Activated T-helper 1 cell treated with anti-CD3 and anti-CD28 coated beads, Interleukin-12 subunit alpha, Interleukin-12 subunit beta, Interleukin-2, Interleukin-4 antibody, amounts not matched to agents 30 ng/mL and 10 ng/mL and 1 ng/mL, durations not matched to agents 14 hours and 24 hours and 36 hours (primary cell): ENCODE results near the gene TFDP2. TPM values are rescaled to one million over a fixed set of nuclear protein-coding genes. Genes with fewer than 3 reads are reported as not detected.
A peak's percentile ranks its signal among the peaks of the same experiment; 100 is the strongest.
"Not testable (repeated sequence)": the region's sequence is repeated elsewhere in the genome, so short reads cannot be mapped to it uniquely, and the experiment has no call there.

Source experiments
- DNase-seq: peaks from one replicate; pipeline ENCODE4 v3.0.0; 2021; ENCODE audit warnings: low spot score
- H3K27ac Mint-ChIP-seq: one replicate; pipeline ENCODE4 v1.8.0; 2021; ENCODE audit warnings: mild to moderate bottlenecking, mixed read lengths
- H3K27me3 Mint-ChIP-seq: one replicate; pipeline ENCODE4 v1.8.0; 2022; ENCODE audit warnings: mild to moderate bottlenecking, moderate library complexity, mixed read lengths; ENCODE audit not compliant: insufficient read depth
- H3K36me3 Mint-ChIP-seq: one replicate; pipeline ENCODE4 v1.8.0; 2021; ENCODE audit warnings: low read depth, mixed read lengths
- H3K4me1 Mint-ChIP-seq: one replicate; pipeline ENCODE4 v1.8.0; 2021; ENCODE audit warnings: low read depth, mixed read lengths
- H3K4me3 Mint-ChIP-seq: one replicate; pipeline ENCODE4 v1.8.0; 2021; ENCODE audit warnings: mild to moderate bottlenecking, moderate library complexity, mixed read lengths
- H3K9me3 Mint-ChIP-seq: one replicate; pipeline ENCODE4 v1.8.0; 2021; ENCODE audit warnings: mixed read lengths
- intact Hi-C: fragments of 100-400 bp; cut with micrococcal nuclease; formaldehyde crosslinking; loops from one replicate; pipeline ENCODE4 v1.15.1; 2024
- total RNA-seq: library from RNA; stranded (reverse); gene quantifications from 2 replicates; pipeline ENCODE4 v1.2.3, GENCODE V29; 2022

The TFDP2 gene
- total RNA-seq, 1 donor from 2014 or later: 19.7 TPM

- Mint-ChIP-seq H3K27me3 (no peaks in the 10 kb centered on the region), H3K4me1 (no peaks in the 10 kb centered on the region), H3K9me3 (no peaks in the 10 kb centered on the region), H3K36me3 (no peaks in the 10 kb centered on the region), H3K4me3 (no peak overlapping the region), H3K27ac (no peak overlapping the region)
- DNase-seq: no peak
- intact Hi-C loops: no loop called here
Measured at GRCh38 chr3:141933421-141934300, 215.7 kb downstream of the TFDP2 start.

DNA sequence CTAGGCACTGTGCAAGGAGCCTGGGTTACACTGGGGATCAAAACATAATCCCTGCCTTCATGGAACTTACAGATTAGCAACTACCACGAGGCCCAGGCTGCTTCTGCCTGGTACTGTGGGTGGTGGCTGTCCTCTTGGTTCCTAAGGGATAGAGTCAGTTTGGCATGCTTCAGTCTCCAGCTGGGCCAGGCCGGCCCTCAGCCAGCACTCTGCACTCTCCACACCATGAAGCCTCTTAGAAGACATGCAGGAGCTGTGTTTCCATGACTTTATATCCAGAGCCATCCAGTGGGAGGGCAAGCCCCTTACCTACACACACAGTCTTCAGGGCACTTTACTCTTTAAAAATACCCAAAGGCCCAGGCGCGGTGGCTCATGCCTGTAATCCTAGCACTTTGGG lies 218.5 kb downstream of the TFDP2 start:
- peaks cover 14% of the 10 kb centered on the region for H3K36me3 Mint-ChIP-seq
- no peak for DNase-seq

GRCh38 chr3:141929341-141929995 lies 219.9 kb downstream of the TFDP2 start:
- no peaks in the 10 kb centered on the region for H3K9me3 Mint-ChIP-seq
- peaks cover 17% of the 10 kb centered on the region for H3K36me3 Mint-ChIP-seq
- H3K4me3 Mint-ChIP-seq: no peak overlapping the region
- intact Hi-C loops: no loop called here
- no peaks in the 10 kb centered on the region for H3K27me3 Mint-ChIP-seq
- H3K4me1 Mint-ChIP-seq: no peaks in the 10 kb centered on the region
- no peak for DNase-seq
- no peak overlapping the region for H3K27ac Mint-ChIP-seq

More for the DNA sequence above, 218.5 kb downstream of the TFDP2 start:
- Mint-ChIP-seq H3K27ac (no peak overlapping the region), H3K9me3 (no peaks in the 10 kb centered on the region), H3K4me1 (no peaks in the 10 kb centered on the region), H3K27me3 (no peaks in the 10 kb centered on the region), H3K4me3 (no peak overlapping the region)
- intact Hi-C loops: no loop called here

DNA sequence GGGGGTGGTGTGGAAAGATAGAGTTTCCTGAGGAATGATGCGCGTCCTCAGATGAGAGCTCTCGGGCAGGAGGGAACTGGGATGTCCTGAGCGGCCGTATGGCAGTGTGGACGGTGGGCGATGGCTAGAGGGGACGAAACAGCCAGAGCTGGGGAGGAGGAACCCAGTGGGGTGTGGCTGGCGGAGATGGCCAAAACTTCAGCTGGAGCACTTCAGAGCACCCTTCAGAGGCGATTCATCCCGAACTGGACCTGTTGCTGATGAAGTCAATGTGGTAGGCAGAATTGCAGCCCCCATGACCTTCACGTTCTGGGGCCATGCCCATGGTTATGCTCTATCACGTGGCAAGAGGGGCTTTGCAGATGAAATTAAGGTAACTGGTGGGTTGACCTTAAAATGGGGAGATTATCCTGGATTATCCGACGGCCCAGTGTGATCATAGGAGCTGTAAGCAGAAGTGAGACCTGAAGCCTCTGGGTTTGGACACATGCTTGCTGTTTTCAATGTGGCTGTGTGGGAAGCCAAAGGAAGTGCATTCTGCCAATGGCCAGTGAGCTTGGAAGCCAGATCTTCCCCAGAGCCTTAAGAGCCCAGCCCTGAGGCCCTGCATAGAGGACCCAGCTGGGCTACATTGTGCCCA lies 220.6 kb downstream of the TFDP2 start:
- no peaks in the 10 kb centered on the region for H3K9me3 Mint-ChIP-seq
- no peaks in the 10 kb centered on the region for H3K27me3 Mint-ChIP-seq
- peaks cover 20% of the 10 kb centered on the region for H3K36me3 Mint-ChIP-seq
- H3K4me3 Mint-ChIP-seq: no peak overlapping the region
- intact Hi-C loops: no loop called here
- no peak overlapping the region for H3K27ac Mint-ChIP-seq
- H3K4me1 Mint-ChIP-seq: no peaks in the 10 kb centered on the region
- no peak for DNase-seq

DNA sequence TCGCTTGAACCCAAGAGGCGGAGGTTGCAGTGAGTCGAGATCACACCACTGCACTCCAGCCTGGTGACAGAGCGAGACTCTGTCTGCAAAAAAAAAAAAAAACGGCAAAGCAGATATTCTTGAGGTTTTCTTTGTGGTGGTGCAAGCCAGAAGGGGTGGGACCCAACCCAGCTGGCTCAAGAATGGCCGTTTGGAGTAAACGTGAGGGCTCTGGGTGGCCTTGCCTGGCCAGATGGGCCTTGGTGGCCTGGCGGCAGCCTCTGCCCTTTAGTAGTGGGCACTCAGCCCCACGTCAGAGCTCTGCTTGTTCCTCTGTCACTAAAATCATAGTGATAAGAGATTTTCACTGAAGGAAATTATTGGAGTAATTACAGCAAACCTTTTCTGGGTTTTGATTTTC lies 222.4 kb downstream of the TFDP2 start:
- no peak for DNase-seq
- no peaks in the 10 kb centered on the region for H3K9me3 Mint-ChIP-seq
- intact Hi-C loops: no loop called here
- H3K27me3 Mint-ChIP-seq: no peaks in the 10 kb centered on the region
- no peak overlapping the region for H3K27ac Mint-ChIP-seq
- peaks cover 31% of the 10 kb centered on the region for H3K36me3 Mint-ChIP-seq
- no peak overlapping the region for H3K4me3 Mint-ChIP-seq
- no peaks in the 10 kb centered on the region for H3K4me1 Mint-ChIP-seq

GRCh38 chr3:141925677-141926076 lies 223.7 kb downstream of the TFDP2 start:
- H3K27me3 Mint-ChIP-seq, DNase-seq, intact Hi-C loops, H3K4me1 Mint-ChIP-seq, H3K9me3 Mint-ChIP-seq, H3K4me3 Mint-ChIP-seq, H3K27ac Mint-ChIP-seq: not testable (repeated sequence)
- H3K36me3 Mint-ChIP-seq: peaks cover 36% of the 10 kb centered on the region

- no peak overlapping the region for H3K4me3 Mint-ChIP-seq
- DNase-seq: no peak
- intact Hi-C loops: no loop called here
- peak overlapping the region; percentile 4 for H3K27ac Mint-ChIP-seq
- no peaks in the 10 kb centered on the region for H3K27me3 Mint-ChIP-seq
- peaks cover 32% of the 10 kb centered on the region for H3K36me3 Mint-ChIP-seq
- no peaks in the 10 kb centered on the region for H3K4me1 Mint-ChIP-seq
- H3K9me3 Mint-ChIP-seq: no peaks in the 10 kb centered on the region
Measured at GRCh38 chr3:141921316-141921715, 228.0 kb downstream of the TFDP2 start.

- no peak overlapping the region for H3K27ac Mint-ChIP-seq
- H3K4me3 Mint-ChIP-seq: no peak overlapping the region
- H3K9me3 Mint-ChIP-seq: no peaks in the 10 kb centered on the region
- DNase-seq: no peak
- H3K27me3 Mint-ChIP-seq: no peaks in the 10 kb centered on the region
- no peaks in the 10 kb centered on the region for H3K4me1 Mint-ChIP-seq
- peaks cover 33% of the 10 kb centered on the region for H3K36me3 Mint-ChIP-seq
- intact Hi-C loops: no loop called here
Measured at GRCh38 chr3:141920701-141921100, 228.6 kb downstream of the TFDP2 start.

DNA sequence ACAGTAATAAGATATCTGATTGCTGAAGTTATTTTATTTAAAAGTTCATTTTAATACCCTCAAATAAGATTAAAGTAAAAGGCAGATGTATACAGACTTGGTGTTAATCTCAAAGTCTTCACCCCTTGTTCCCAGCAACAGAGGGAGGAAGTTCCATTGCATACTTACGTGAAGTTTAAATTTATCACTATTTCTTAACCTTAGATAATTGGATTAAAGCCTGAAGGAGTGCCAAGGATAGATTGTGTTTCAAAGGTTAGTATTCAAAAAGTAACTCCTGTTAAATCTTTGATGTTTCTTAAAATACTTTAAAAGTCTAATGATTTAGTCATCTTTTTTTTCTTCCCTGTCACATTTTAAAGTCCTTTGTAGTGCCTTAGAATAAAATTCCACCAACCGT lies 233.6 kb downstream of the TFDP2 start:
- Mint-ChIP-seq H3K4me1 (no peaks in the 10 kb centered on the region), H3K27me3 (no peaks in the 10 kb centered on the region), H3K36me3 (peaks cover 36% of the 10 kb centered on the region), H3K9me3 (peaks cover 6% of the 10 kb centered on the region), H3K27ac (no peak overlapping the region), H3K4me3 (no peak overlapping the region)
- DNase-seq: no peak
- intact Hi-C loops: no loop called here

DNA sequence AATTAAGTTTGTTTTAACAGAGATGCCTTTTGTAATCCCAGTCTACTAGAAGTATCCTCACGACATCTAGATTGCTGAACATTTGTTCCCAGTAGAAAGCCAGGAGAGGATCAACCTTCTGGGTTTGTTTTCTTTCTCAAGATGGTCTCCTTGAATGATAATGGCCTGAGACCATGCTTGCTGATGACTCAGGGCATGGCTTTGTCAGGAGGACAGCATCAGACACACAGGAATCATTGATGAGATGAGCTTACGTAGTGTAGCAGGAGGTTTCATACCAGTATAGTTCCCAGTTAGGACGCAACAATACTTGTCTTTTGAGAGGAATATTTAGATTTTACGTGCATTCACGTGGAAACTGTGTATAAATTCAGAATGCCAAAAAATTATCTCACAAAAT lies 234.3 kb downstream of the TFDP2 start:
- peaks cover 38% of the 10 kb centered on the region for H3K36me3 Mint-ChIP-seq
- H3K4me3 Mint-ChIP-seq: no peak overlapping the region
- H3K27me3 Mint-ChIP-seq: no peaks in the 10 kb centered on the region
- intact Hi-C loops: no loop called here
- H3K27ac Mint-ChIP-seq: no peak overlapping the region
- DNase-seq: no peak
- H3K4me1 Mint-ChIP-seq: peaks cover 4% of the 10 kb centered on the region
- peaks cover 6% of the 10 kb centered on the region for H3K9me3 Mint-ChIP-seq

DNA sequence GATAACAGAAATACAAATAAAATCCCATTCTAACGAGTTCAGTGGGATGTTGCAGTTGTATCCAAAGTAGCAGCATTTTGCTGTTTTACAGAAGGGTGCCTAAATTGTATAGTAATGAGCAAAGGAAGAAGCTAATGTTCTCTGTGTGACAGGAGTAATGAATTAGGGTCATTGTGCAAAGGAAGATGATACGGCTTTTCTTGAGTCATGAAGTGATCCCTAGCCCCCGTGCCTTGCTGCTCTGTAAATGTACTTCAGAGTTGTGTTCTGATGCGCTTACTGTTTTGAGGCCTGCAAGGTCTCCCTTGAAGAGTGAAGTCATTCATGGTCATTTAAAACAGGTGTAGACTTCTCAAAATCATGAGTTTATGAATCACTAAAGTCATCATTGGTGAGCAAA lies 235.0 kb downstream of the TFDP2 start:
- Mint-ChIP-seq H3K4me1 (peaks cover 4% of the 10 kb centered on the region), H3K27me3 (no peaks in the 10 kb centered on the region), H3K9me3 (peaks cover 6% of the 10 kb centered on the region), H3K36me3 (peaks cover 43% of the 10 kb centered on the region), H3K27ac (no peak overlapping the region), H3K4me3 (no peak overlapping the region)
- intact Hi-C loops: loop anchor here (5.0 kb wide), 1 partner anchor 337 kb away; no protein-coding TSS in a partner anchor
- no peak for DNase-seq

GRCh38 chr3:141913150-141913811 lies 236.1 kb downstream of the TFDP2 start:
- Mint-ChIP-seq H3K27me3 (no peaks in the 10 kb centered on the region), H3K4me3 (no peak overlapping the region), H3K4me1 (peaks cover 4% of the 10 kb centered on the region), H3K9me3 (peaks cover 6% of the 10 kb centered on the region), H3K27ac (no peak overlapping the region), H3K36me3 (peaks cover 50% of the 10 kb centered on the region)
- intact Hi-C loops: loop anchor here (1.0 to 5.0 kb wide), 4 partner anchors 38 to 336 kb away; partner anchors contain the start of gene RNF7
- peak; percentile 26 for DNase-seq
